ENCODE measurements around the gene TRAF1.
"Not testable (repeated sequence)": the region's sequence is repeated elsewhere in the genome, so short reads cannot be mapped to it uniquely, and the experiment has no call there.

The TRAF1 gene

GRCh38 chr9:120926397-120926928 lies at the start of gene TRAF1:
Gene TRAF1 (minus strand): TSS chr9:120926796. CDS start chr9:120926075, 721 bp downstream.
- DNase-seq (ENCODE audit: low spot score), result no peak

DNA sequence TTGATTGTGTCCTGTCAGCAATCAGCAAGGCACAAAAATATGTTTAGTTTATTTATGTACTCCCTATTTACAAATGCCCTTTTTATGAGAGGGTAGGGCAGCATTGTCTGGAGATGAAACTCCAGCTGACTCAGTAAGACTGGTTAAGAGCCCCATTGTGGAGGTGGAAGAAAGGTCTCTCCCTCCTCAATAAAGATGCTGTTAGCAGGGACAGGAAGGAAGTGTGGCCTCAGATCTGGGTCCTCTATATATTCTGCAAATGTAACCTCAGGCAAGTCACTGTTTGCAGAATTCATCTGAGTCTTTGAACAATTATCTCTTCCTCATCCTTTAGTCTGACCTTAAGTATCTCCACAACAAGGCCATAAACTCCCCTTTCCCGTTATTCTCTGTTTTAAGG lies 48.3 kb upstream of the TRAF1 start:
- no peak for DNase-seq (ENCODE audit: low spot score)

GRCh38 chr9:120974181-120974580 lies 47.6 kb upstream of the TRAF1 start:
- no peak for DNase-seq (ENCODE audit: low spot score)

DNA sequence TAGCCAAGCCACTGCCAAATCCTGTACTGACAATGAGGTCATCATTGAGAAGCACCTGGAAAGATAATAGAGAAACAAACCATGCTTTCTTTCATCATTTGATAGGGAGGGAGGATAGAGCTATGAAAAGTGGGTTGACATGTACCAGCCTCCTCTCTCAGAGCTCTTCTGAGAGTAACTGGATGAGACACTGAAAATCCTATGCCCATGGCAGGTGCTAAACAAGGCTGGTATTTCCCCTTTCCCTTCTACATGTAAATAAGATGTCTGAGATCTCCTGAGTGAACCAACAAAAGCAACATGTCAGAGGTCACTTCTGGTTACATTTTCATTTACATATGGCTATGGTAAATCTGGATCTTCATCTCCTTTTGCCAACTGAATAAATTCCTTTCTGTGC lies 45.3 kb upstream of the TRAF1 start:
- no peak for DNase-seq (ENCODE audit: low spot score)

- DNase-seq (ENCODE audit: low spot score), result not testable (repeated sequence)
Observed at GRCh38 chr9:120971471-120971870, 44.9 kb upstream of the TRAF1 start.

- DNase-seq (ENCODE audit: low spot score), result no peak
Observed at GRCh38 chr9:120970244-120970643, 43.6 kb upstream of the TRAF1 start.

GRCh38 chr9:120966013-120966369 lies 39.4 kb upstream of the TRAF1 start:
- no peak for DNase-seq (ENCODE audit: low spot score)

GRCh38 chr9:120965344-120966012 lies 38.9 kb upstream of the TRAF1 start:
- DNase-seq (ENCODE audit: low spot score), result no peak

- DNase-seq (ENCODE audit: low spot score), result no peak
Observed at GRCh38 chr9:120961936-120962335, 35.3 kb upstream of the TRAF1 start.

GRCh38 chr9:120960001-120960400 lies 33.4 kb upstream of the TRAF1 start:
- no peak for DNase-seq (ENCODE audit: low spot score)

DNA sequence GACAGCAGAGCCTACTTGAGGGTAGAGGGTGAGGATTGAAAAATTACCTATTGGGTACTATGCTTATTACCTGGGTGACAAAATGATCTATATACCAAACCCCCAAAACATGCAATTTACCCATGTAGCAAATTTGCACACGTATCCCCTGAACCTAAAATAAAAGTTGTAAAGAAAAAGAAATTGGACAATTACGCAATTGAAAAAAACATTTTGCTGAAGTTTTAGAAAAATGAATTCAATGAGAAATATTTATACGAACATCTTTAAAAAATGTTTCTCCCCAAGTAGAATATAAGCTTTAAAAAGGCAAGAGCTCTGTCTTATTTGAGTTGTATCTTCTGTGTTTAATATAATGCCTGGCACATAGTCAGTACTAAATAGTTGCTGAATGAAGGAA lies 30.3 kb upstream of the TRAF1 start:
- no peak for DNase-seq (ENCODE audit: low spot score)

- DNase-seq (ENCODE audit: low spot score), result no peak
Observed at GRCh38 chr9:120951960-120952618, 25.5 kb upstream of the TRAF1 start.

DNA sequence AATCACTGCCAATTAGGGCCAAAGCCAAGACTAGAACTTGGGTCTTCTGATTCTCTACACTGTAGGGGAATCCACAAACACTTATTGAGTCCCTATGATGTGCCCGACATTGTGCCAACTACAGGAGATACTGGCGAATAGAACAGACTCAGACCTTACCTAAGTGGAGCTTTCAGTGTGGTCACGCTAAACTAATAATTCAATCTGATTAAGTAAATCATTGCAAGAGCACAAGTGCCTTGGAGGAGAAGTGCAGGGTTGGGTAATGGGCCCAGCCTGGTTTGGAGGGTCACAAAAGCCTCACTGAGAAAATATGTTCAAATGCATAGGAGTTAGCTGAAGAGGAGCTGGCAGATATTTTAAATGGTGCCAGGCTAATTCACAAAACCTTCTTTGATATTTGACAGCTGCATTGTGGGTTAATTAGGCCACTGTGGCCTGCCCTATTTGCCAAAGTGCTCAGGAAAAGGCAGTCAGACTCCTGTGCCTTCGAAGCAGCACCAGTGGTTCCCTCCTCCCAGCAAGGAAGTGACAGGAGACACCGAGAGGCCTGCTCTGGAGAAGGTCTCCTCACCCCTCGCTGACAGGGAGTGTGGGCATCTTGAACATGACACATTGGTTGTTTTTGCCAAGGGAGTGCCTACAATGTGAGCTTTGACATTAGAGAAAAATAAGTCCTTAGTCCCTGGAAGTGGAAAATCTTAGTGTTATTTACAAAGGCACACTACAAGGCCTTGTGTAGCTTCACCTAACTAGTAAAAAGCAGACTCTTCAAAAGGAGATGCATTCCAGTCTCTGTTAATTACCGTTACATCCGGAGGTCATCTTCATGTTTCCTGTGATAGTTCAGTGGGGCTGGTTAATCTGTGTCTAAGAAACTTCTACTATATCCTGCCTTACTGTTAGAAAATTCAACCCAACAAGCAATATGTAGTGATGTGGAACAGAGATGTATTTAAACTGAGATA lies 24.1 kb upstream of the TRAF1 start:
- no peak for DNase-seq (ENCODE audit: low spot score)

GRCh38 chr9:120949290-120949689 lies 22.7 kb upstream of the TRAF1 start:
- no peak for DNase-seq (ENCODE audit: low spot score)

GRCh38 chr9:120948824-120949223 lies 22.2 kb upstream of the TRAF1 start:
- no peak for DNase-seq (ENCODE audit: low spot score)

DNA sequence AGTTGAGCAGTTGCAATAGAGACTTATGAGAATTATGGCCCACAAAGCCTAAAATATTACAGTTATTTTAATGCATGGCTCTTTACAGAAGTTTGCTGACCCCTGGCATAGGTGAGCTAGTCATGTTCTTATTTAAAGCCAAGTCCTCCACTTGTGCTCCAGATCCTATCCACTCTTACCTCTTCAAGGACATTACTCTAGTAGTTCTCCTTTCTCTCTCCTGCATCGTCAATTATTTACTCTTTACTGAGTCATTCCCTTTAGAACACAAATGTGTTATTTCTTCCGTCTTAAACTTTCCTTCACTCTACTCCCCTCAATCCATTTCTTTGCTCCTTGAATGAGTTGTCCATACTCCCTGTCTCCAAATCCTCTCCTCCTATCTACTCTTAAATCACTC lies 20.6 kb upstream of the TRAF1 start:
- DNase-seq (ENCODE audit: low spot score), result no peak

- no peak for DNase-seq (ENCODE audit: low spot score)
Observed at GRCh38 chr9:120946259-120946658, 19.7 kb upstream of the TRAF1 start.

- DNase-seq (ENCODE audit: low spot score), result no peak
Observed at GRCh38 chr9:120944948-120945347, 18.4 kb upstream of the TRAF1 start.

- no peak for DNase-seq (ENCODE audit: low spot score)
Observed at GRCh38 chr9:120944434-120944843, 17.8 kb upstream of the TRAF1 start.

DNA sequence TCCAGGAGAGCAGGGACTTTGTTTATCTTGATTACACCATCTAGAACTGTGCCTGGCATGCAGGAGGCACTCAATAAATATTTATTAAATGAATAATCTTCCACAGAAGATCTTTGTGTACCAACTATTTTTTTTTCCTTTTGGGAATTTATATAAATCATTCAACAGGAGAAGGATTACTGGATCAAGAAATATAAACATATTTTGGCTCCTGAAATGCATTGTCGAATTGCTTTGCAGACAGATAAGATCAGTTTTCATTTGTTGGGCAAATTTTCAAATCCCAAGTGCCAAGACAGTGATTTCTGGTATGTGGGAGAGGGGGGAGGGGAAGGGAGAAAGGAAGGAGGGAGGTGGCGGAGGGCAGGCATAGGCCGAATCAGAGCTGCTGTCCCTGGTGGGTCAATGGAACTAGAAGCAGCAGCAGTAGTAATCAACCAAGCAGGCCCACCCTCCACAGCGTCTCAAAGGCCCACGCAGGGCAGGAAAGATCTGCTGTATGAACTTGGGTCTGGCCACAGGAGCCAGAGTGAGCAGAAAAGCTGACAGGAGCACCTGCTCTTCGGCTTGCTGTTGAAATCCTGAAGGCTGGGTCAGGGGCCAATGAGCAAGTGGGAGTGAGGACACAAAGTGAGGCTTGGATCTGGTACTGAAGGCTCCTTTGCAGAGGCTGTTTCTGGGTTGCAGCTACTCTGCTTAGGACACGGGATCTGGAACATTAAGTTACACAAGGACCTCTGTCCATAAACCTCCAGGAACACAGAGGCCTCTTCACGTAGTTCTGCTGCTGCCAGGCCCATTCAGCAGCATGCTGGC lies 15.8 kb upstream of the TRAF1 start:
- DNase-seq (ENCODE audit: low spot score), result no peak

DNA sequence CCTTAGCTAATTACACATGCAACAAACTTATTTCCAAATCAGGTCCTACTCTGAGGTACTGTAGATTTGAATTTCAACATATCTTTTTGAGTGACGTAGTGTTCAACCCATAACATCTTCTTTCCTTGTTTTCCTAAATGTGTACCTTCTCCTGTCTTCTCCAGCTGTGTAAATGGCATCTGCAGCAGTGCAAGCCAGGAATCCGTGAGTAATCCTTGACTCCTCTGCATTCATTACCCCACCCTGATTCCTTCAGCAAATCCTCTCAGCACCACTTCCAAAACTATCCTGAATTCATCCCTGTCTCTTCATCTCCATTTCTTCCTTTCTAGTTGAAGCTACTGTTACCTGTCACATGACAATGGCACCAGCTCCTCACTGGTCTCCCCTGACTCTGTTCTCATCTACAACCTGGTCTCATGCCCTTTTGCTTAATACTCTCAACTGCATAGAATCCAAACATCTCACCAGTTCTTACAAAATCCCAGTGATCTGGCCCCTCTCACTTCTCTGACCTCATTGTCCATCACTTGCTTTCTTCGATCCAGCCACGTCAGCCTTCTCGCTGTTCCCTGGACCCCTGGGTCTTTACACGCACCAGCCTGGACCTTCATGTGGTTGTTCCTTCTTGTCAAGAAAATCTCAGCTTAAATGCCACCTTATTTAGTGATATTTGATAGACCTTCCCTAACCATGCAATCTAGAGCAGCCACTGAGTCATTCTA lies 14.6 kb upstream of the TRAF1 start:
- no peak for DNase-seq (ENCODE audit: low spot score)

Data from HuH-7.5 (cell line).